HG03378 (cell line): ENCODE results near the gene IL20.

Experiments used
- ATAC-seq: cut with Tn5 transposase; IDR thresholded peaks from one replicate; pipeline ENCODE4 v1.9.1; 2021; ENCODE audit warnings: mild to moderate bottlenecking, moderate library complexity; ENCODE audit not compliant: unreplicated experiment

IL20 gene

DNA sequence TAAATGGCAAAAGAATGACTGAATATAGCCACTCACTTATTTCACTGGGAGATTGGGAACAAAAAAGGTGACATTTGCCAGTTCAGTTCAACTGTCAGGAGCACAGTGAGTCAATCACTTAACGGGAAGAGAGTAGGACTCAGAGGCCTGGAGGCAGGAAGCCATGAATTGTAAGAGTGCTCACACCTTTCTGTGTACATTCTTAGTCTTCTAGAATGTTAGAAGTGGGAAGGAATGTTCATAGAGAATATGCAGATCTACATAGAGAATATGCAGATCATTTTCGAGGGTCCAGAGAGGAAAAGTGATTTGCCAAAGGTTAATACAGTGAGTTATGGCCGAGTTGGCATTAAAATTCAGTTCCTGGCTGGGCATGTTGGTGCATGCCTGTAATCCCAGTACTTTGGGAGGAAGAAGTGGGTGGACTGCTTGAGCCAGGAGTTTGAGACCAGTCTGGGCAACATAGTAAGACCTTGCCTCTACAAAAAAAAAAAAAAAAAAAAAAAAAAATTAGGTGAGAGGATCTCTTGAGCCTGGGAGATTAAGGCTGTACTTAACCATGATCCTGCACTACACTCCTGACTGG, 8.3 kb downstream of the IL20 start:
- no peak for ATAC-seq

DNA sequence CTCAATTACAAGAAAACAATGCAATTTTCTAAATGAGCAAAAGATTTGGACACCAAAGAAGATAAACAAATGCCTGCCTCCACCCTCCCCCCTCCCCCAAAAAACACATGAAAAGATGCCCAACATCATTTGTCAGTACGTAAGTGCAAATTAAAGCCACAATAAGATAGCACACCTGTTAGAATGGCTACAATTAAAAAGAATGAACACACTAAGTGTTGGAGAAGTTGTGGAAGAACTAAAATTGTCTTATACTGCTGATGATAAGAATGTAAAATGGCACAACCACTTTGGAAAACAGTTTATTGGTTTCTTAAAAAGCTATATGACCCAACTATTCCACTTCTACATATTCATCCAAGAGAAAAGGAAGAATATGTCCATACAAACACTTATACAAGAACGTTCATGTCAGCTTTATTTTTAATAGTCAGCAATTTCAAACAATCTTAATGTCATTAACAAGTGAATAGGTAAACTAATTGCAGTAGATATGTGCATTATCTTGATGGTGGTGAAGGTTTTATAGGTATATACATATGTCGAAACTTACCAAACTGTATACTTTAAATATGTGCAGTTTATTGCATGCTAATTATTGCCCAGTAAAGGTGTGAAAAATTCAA, 10.4 kb downstream of the IL20 start:
- no peak for ATAC-seq

DNA sequence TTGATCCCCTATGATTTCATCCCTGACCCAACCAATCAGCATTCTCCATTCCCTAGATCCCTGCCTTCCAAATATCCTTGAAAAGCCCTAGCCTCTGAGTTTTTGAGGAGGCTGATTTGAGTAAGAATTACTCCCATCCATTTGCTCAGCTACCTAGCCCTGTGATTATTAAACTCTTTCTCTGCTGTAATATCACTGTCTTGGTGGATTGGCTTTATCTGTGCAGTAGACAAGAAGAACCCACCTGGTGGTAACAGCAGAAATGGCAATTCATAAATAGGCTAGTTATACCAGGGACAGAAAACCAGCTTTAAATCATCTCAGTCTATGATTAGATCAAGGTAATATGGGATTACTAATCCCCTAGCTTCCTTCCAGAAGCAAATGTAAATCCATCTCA, 13.0 kb downstream of the IL20 start:
- no peak for ATAC-seq

DNA sequence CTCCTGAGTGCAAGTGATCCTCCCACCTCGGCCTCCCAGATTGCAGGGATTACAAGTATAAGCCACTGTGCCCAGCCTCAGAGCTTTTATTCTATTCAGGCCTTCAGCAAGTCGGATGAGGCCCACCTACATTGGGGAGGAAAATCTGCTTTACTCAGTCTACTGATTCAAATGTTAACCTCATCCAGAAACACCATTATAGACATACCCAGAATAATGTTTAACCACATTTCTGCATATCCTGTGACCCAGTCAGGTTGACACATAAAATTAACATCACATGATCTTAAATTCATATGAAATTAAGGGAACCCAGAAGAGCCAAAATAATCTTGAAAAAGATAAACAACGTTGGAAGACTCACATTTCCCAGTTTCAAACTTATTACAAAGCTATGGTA, 14.9 kb downstream of the IL20 start:
- no peak for ATAC-seq

DNA sequence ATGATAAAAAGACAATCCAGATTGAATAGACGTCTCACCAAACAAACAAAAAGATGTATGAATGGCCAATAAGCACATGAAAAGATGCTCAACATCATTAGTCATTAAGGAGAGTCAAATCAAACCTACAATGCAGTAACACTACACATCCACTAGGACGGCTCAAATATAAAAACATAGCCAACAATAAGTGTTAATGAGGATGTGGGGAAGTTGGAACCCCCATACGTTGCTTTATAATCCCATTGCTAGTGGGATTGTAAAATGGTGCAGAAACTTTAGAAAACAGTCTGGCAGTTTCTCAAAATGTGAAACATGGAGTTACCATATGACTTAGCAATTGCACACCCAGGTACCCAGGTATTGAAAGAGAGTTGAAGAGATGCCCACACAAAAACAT, 17.1 kb downstream of the IL20 start:
- ATAC-seq: no peak

DNA sequence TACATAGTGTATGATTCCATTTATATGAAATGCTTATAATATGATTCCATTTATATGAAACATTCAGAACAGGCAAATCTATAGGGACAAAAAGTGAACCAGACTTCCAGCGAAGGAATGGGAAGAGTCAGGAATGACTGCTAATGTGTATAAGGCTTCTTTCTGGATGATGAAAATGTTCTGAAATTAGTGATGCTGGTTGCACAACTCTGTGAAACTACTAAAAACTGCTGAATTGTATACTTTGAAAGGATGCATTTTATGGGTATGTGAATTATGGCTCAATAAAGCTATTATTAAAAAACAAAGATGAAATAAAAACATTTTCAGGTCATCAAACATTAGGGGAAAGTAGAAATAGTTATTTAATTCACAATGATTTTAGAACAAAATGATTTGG, 17.7 kb downstream of the IL20 start:
- no peak for ATAC-seq

DNA sequence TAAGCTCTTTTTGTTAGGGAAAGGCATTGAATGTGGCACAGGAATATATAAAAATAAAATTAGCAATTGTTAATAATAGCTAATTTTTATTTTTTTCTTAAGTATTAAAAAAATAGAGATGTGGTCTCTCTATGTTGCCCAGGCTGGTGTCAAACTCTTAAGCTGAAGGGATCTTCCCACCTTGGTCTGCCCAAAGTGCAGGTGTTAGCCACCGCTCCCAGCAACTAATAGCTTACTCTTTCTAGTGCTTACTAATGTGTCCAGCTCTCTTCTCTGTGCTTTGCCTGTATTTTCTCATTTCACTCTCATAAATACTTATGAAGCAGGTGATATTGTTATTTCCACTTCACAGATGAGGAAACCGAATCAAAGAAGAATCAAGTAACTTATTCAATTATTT, 18.5 kb downstream of the IL20 start:
- ATAC-seq: no peak

DNA sequence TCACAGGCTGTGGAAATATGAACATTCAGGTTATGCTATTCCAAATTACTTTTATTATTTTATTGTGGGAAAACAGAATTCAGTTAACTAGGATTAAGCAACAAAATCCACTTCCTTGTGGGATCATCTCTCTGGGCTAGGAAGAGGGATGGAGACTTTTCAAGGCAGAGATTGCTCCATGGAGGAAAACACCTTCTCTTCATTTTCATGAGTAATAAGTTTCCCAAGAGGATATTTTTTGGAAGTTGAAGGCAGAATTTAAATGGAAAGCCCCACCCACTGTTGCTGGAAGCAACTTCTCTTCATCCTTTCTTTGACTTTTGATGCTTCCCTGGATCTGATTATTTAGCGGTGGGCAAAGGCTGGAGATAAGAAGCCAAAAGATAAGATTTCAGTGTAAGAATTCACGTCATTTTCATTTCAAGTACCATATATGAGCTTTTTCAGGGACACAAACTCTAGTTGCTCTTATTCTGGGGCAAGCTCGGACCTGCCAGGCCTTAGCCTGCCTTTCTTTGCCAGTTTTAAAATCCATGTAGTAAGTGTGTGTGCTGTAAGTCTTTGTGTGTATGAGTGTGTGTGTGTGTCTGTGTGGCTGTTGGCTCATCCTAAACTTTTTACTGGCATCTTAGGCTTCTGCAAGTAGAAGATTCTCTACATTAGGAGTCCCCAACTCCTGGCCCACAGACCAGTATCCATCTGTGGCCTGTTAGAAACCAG, 20.1 kb downstream of the IL20 start:
- ATAC-seq: no peak

DNA sequence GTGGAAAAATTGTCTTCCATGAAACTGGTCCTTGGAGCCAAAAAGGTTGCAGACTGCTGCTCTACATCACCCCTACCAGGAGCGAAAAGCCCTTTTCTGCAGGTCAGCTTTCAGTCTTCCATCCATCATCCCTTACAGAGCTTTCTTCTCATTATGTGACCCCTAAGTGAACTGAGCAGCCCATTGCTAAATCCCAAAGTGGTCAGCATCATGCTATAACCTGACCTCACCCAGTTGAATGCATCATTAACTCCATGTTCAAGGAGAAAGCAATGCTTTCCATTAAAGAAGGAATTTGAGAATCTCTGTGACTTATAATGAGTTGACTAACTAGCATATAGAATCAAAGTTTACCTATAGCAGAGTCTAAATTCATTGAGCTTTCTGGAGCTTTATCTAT, 21.4 kb downstream of the IL20 start:
- no peak for ATAC-seq

DNA sequence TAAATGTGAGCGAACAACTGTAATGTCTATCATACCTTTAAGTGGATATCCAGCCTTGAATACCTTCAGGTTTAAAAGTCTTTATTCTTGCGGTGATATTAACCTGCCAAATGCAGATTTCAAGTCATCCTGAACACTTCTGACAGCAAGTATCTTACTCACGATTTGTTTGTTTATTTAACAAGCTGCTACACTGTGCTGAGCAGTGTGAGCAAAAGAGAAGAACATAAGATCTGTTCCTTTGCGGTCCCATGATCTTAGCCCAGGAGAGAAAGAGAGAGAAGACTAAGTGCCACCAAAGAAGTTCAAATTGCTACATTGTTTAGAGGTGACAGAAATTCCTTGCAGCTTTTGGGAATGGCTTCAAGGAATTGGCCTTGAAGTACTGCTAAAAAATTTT, 22.3 kb downstream of the IL20 start:
- no peak for ATAC-seq

DNA sequence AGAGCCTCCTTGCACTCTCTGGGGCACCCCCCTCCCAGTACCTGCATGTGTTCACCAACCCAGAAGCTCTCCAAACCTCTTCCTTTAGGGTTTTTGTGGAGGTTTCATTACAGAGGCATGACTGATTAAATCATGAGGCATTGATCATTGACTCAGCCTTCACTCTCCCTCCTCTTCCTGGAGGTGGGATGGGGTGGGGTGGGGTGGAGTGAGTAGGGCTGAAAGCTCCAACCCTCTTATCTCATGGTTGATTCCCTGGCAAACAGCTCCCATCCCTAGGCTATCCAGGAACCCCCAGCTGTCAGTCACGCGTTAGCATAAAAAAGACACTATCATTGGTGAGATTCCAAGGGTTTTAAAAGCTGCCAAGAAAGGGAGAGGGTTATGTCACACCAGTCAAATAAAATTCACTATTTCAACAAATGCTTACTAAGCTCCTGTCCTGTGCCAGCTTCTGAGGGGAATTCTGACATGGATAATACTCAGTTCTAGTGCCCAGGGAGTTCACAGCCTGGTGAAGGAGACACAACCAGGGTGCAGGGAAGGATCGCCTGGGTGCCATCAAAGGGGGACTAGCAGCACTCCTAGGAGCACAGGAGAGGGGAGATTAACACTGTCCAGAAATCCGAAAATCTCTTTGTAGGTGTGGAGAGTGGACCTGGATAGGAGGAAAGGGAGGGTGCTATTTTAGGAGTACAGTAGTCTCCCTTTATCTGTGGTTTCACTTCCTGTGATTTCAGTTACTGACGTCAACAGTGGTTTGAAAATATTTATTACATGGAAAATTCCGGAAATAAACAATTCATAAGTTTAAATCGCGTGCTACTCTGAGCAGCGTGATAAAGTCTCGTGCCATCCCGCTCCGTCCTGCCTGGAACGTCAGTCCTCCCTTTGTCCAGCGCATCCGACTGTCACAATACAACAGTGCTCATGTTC, 25.0 kb downstream of the IL20 start:
- ATAC-seq: no peak

DNA sequence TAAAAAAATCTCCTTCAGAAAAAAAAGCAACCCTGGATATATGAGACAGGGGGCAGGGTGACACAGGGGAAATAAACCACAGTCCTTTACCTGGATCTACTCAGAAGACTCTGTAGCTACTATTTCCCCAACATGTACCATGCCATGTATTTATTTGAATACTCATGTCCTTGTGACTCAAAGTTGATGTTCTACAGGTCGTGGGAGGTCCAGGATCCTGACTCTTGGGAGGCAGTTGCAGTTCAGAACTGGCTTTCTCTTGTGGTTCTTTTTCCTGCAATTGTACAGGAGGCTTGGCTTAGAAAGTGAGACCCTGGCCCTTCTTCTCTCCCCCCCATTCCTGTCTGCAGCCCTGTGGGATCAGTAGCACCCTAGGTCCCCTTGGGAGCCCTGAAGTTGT, 26.0 kb downstream of the IL20 start:
- ATAC-seq: no peak

DNA sequence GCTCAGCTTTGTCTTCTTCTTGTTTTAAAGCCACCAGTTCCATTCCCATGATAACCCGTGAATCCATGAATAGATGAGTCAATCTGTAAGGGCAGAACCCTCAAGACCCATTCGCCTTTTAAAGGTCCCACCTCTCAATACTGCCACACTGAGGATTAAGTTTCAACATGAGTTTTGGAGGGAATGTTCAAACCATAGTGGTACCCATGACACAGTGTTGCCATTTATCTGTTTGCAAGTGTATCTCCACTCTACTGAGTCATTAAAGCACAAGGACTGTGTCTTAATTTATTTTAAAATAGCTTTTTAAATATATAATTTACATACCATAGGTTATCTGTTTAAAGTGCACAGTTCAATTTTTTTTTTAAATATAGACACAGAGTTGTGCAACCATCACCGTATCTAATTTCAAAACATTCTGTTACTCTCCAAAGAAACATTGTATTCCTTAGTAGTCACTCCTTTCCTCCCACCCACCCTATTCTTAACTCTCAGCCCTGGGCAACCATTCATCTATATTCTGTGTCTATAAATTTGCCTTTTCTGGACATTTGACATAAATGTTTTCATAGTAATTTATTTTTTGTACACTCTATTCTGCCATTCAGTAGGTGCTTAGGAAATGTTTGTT, 27.0 kb downstream of the IL20 start:
- ATAC-seq: no peak

DNA sequence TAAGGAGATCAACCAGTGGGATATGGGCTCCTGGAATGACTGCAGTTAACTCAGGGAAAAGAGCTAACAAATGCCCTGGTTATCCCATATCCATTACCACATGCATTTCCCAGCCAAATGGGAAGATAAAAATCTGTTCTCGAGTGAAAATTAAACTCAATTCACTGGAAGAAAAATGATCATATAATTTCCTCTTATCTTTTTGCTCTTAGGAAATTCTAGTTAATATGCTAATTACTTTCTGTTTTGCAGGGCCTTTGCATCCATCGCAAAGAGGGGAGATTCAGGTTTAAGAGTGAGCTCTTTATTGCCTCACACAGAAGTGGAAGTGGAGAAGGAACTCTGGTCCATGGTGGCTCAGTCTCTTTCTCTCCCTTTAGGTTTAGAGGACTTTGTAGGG, 28.0 kb downstream of the IL20 start:
- no peak for ATAC-seq

DNA sequence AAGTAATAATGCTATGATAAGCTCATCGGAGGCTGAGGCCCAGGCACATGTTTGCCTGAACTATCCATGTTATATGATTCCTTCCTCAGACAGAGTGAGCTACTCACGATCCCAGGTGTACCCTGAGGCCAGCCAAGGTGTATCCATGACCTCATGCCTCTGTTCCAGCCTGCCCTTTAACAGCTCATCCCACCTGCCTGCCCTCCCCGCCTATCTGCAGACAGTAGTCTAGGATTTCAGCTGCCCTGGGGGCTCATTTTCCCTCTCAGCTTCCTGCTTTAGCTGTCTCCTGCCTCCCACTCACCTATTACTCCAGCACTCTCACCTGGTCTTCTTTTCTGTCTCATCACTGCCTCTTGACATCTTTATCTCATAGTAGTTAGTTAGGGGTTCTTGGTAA, 29.9 kb downstream of the IL20 start:
- ATAC-seq: no peak

DNA sequence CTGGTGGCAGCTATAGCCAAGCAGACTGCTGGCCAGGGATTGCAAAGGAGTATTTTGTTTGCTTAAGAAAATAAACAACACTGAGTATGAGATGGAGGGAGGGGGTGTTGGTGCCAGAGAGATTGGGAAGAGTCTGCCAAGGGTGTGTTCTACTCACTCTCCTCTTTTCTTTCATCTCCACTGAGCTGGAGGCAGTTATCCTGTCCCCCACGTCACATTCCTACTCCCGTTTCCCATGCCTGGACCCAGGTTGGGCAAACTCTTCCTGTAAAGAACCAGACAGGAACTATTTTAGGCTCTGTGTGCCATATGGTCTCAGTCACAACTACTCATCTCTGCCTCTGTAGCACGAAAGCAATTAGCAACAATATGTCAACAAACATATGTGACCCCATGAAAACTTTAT, 30.4 kb downstream of the IL20 start:
- ATAC-seq: no peak

DNA sequence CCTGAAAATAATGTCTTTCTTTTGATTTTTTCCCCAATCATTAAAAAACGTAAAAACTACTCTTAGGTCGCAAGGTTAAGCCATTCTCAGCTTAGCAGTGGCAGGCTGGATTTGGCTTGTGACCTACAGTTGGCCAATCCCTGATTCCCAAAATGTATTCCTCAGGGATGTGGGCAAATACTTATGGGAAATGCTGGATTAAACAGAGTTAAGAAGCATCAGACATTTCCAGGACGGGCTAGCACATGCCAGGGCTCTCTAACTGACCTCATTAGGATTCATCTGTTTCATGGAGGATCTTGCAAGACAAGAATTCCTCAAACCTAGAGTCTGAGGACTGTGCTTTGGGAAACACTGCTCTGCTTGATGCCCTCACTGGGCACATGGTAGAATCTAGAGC, 30.8 kb downstream of the IL20 start:
- no peak for ATAC-seq

DNA sequence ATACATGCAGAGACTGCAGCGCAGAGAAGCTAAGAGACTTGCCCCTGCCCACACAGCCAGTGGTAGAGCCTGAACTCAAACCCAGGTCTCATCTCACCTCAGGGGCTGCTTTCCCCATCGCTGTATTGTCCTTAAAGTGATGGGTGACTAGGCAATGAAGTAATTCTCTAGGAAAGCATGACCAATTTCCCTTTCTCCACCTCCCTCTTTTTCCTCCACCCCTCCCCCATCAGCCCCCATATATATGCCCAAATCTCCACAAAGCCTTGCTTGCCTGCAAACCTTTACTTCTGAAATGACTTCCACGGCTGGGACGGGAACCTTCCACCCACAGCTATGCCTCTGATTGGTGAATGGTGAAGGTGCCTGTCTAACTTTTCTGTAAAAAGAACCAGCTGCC, 31.8 kb downstream of the IL20 start, which contains the start of gene IL24:
Gene IL24 (plus strand): TSS at position 269 of the 400 bp plus-strand sequence. CDS start 390 bp downstream, outside the sequence.
- no peak for ATAC-seq

DNA sequence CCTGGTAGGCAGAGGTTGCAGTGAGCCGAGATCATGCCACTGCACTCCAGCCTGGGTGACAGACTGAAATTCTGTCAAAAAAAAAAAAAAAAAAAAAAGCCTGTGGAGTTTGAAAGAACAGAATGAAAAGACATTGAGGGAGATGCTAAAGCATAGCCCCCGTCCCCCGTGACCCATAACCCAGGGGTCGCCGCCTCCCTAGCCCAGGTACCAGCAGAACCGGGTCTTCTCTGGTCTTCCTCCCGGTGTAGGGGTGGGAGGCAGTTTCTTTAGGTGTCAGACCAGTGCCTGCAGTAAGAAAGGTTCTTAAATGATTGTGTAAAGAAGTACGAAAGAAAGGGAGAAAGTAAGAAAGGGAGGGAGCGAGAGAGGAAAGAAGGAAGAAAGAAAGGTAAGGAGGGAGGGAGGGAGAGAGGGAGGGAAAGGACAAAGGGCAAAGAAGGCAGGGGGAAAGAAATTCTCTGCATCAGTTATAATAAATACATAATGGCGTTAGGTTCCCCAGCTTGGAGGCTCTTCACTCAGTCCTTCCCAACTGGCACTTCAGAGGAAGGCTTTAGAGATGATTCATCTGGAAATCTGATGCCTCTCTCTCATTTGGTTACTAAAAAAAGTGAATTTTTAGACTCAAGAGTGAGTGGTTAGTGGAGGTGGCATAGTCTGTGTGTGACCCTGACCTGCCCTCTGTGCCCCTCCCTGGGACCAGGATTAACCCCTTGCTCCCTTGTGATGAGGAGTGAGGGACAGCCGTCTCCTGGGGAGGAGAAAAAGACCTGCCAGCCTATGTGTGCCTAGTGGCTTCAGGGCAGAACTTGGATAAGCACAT, 32.9 kb downstream of the IL20 start:
- no peak for ATAC-seq

DNA sequence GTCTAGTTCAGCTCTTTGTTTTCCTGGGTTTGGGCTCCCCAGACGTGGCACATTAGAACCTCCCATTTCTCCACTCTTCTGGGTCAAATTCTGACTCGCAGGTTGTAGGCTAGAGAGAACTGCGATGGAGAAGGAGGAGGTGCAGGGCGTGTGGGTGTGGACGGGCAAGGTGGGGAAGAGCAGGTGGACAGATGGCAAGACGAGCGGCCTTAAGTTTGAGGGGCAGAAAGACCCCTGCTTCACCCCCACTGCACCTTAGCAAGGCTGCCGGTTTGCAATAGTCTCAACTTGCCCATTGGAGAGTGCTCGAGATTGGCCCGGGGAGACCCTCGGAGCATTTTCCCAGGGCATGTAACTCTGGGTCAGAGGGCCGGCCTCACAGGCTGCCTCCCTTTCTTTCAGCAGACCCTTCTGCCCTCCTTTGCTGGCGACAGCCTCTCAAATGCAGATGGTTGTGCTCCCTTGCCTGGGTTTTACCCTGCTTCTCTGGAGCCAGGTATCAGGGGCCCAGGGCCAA, 33.5 kb downstream of the IL20 start:
- ATAC-seq: no peak
